HCT116 (cell line): ENCODE results near the gene BBS9. TPM values are rescaled to one million over a fixed set of nuclear protein-coding genes. Genes with fewer than 3 reads are reported as not detected.

Experiments
- ATAC-seq: fragments of 200-7000 bp; cut with Tn5 transposase; 2 replicates; pipeline ENCODE4 v1.9.1; 2020; ENCODE audit warnings: mild to moderate bottlenecking, moderate library complexity
- BruUV-seq: library from RNA; stranded (reverse); fragments of 400-500 nt; replicated peaks from 2 replicates; lab custom pipeline; 2021; lab: Mats Ljungman, UMichigan
- CTCF ChIA-PET: fragments of 300-600 bp; sonication (Branson Sonifier 250); formaldehyde crosslinking; loops from one replicate; lab custom pipeline; 2021; ENCODE audit warnings: antibody characterized with exemption; lab: Charles Lee
- POLR2A ChIA-PET: fragments of 300-600, 350-600 bp; sonication (Branson Sonifier 250); formaldehyde crosslinking; loops from one replicate; lab custom pipeline; 2021; ENCODE audit warnings: antibody characterized with exemption; lab: Charles Lee
- RAD21 ChIA-PET, 2 experiments: fragments of 300-600 bp; sonication (Branson Sonifier 250); formaldehyde crosslinking; loops; one replicate each; lab custom pipeline; 2023; ENCODE audit warnings: low total read pairs in 2 of 2; ENCODE audit not compliant: uncharacterized antibody in 2 of 2, unreplicated experiment in 2 of 2, low non-redundant PET in 1 of 2; lab: Charles Lee
- DNase-seq: peaks from one replicate; pipeline ENCODE4 v3.0.0-alpha.2; 2010; ENCODE audit warnings: low read depth, low spot score
- H2AFZ ChIP-seq: fragments of 200-600 bp; shearing (Covaris generic), sonication (generic); 2 replicates; pipeline ENCODE4 v1.6.1; 2017; ENCODE audit warnings: low read depth, mixed run types, mixed read lengths, antibody characterized with exemption, low read length; ENCODE audit not compliant: poor library complexity, severe bottlenecking
- H3K27ac ChIP-seq: 2 replicates; pipeline ENCODE4 v1.5.1; 2012; ENCODE audit warnings: low read depth, low read length
- H3K27me3 ChIP-seq: fragments of 200-600 bp; sonication (generic); 2 replicates; pipeline ENCODE4 v1.6.1; 2016; ENCODE audit warnings: mixed run types, low read length, mixed read lengths; ENCODE audit not compliant: insufficient read depth
- H3K36me3 ChIP-seq, 2 experiments: fragments of 200-500 bp in 1 of 2; fragments of 200-600 bp in 1 of 2; sonication (Bioruptor generic) in 1 of 2; sonication (generic) in 1 of 2; 2 replicates each; pipeline versions ENCODE4 v1.5.1 to v1.6.1; 2014 to 2016; ENCODE audit warnings: low read length in 2 of 2, inconsistent platforms in 1 of 2, mixed read lengths in 1 of 2, mixed run types in 1 of 2; ENCODE audit not compliant: insufficient read depth in 2 of 2, control insufficient read depth in 1 of 2
- H3K4me1 ChIP-seq, 2 experiments: fragments of 200-600 bp in 1 of 2; sonication (generic) in 1 of 2; 2 replicates each; pipeline versions ENCODE4 v1.5.1 to v1.6.1; 2012 to 2017; ENCODE audit warnings: low read length in 2 of 2, inconsistent platforms in 1 of 2, mild to moderate bottlenecking in 1 of 2, mixed read lengths in 1 of 2, mixed run types in 1 of 2, moderate library complexity in 1 of 2; ENCODE audit not compliant: insufficient read depth in 2 of 2, control insufficient read depth in 1 of 2
- H3K4me2 ChIP-seq: fragments of 200-600 bp; sonication (generic); 2 replicates; pipeline ENCODE4 v1.6.1; 2017; ENCODE audit warnings: mixed run types, low read length, mixed read lengths
- H3K4me3 ChIP-seq, 2 experiments: fragments of 200-600 bp in 1 of 2; sonication (generic) in 1 of 2; replicated peaks in 1 of 2; 2 replicates each; pipeline ENCODE4 v1.5.1; 2011 to 2016; ENCODE audit warnings: low read length in 2 of 2, control low read depth in 1 of 2, low read depth in 1 of 2, mild to moderate bottlenecking in 1 of 2, mixed read lengths in 1 of 2, mixed run types in 1 of 2
- H3K79me2 ChIP-seq: fragments of 200-600 bp; sonication (generic); 2 replicates; pipeline ENCODE4 v1.6.1; 2017; ENCODE audit warnings: mild to moderate bottlenecking, mixed run types, low read length, moderate library complexity, mixed read lengths; ENCODE audit not compliant: insufficient read depth
- H3K9ac ChIP-seq: fragments of 200-600 bp; sonication (generic); 2 replicates; pipeline ENCODE4 v1.6.1; 2016; ENCODE audit warnings: low read length, mixed read lengths
- H3K9me2 ChIP-seq: fragments of 200-600 bp; sonication (generic), shearing (Covaris generic); 2 replicates; pipeline ENCODE4 v1.6.1; 2017; ENCODE audit warnings: mixed run types, mild to moderate bottlenecking, moderate library complexity; ENCODE audit not compliant: insufficient read depth
- H3K9me3 ChIP-seq, 2 experiments: fragments of 200-500 bp in 1 of 2; fragments of 200-600 bp in 1 of 2; sonication (Bioruptor generic) in 1 of 2; sonication (generic) in 1 of 2; 2 replicates each; pipeline ENCODE4 v1.6.1; 2014 to 2017; ENCODE audit warnings: low read length in 2 of 2, mixed read lengths in 2 of 2, inconsistent platforms in 1 of 2, low read depth in 1 of 2, mild to moderate bottlenecking in 1 of 2, mixed run types in 1 of 2, moderate library complexity in 1 of 2; ENCODE audit not compliant: control insufficient read depth in 1 of 2, insufficient read depth in 1 of 2
- H4K20me1 ChIP-seq: fragments of 200-600 bp; sonication (generic), shearing (Covaris generic); 2 replicates; pipeline ENCODE4 v1.6.1; 2017; ENCODE audit warnings: mixed run types, mild to moderate bottlenecking, moderate library complexity; ENCODE audit not compliant: insufficient read depth
- ATF3 ChIP-seq: IDR thresholded peaks from 2 replicates; pipeline ENCODE4 v1.6.1; 2012
- CBX3 ChIP-seq: IDR thresholded peaks from 2 replicates; pipeline ENCODE4 v1.6.1; 2012; ENCODE audit warnings: low read depth
- CEBPB ChIP-seq: IDR thresholded peaks from 2 replicates; pipeline ENCODE4 v1.6.1; 2012; ENCODE audit warnings: low read depth
- EGR1 ChIP-seq: IDR thresholded peaks from 2 replicates; pipeline ENCODE4 v1.6.1; 2012; ENCODE audit warnings: low read depth
- EZH2 ChIP-seq: fragments of 200-600 bp; sonication (generic); IDR thresholded peaks from 2 replicates; pipeline ENCODE4 v1.6.1; 2017; ENCODE audit warnings: antibody characterized with exemption, mixed run types
- EZH2phosphoT487 ChIP-seq: fragments of 200-600 bp; IDR thresholded peaks from 2 replicates; pipeline ENCODE4 v1.6.1; 2018; ENCODE audit warnings: antibody characterized with exemption, borderline replicate concordance
- FOSL1 ChIP-seq: IDR thresholded peaks from 2 replicates; pipeline ENCODE4 v1.6.1; 2012; ENCODE audit warnings: low read depth
- MAX ChIP-seq: IDR thresholded peaks from 2 replicates; pipeline ENCODE4 v1.6.1; 2012
- POLR2A ChIP-seq: IDR thresholded peaks from 2 replicates; pipeline ENCODE4 v1.7.0; 2011; ENCODE audit warnings: borderline replicate concordance; ENCODE audit not compliant: insufficient read depth, insufficient read length; ENCODE audit errors: extremely low read depth
- POLR2AphosphoS5 ChIP-seq: IDR thresholded peaks from 2 replicates; pipeline ENCODE4 v1.6.1; 2011; ENCODE audit warnings: mild to moderate bottlenecking, low read depth, low read length, moderate library complexity
- RAD21 ChIP-seq: IDR thresholded peaks from 2 replicates; pipeline ENCODE4 v1.6.1; 2012; ENCODE audit warnings: low read depth, mild to moderate bottlenecking
- REST ChIP-seq: IDR thresholded peaks from 2 replicates; pipeline ENCODE4 v1.6.1; 2012; ENCODE audit warnings: low read depth
- SIN3A ChIP-seq: IDR thresholded peaks from 2 replicates; pipeline ENCODE4 v1.6.1; 2012; ENCODE audit warnings: low read depth
- SRF ChIP-seq: IDR thresholded peaks from 2 replicates; pipeline ENCODE4 v1.6.1; 2012; ENCODE audit warnings: low read depth
- TCF7L2 ChIP-seq: IDR thresholded peaks from 2 replicates; pipeline ENCODE4 v1.7.0; 2011; ENCODE audit warnings: borderline replicate concordance, inconsistent platforms; ENCODE audit not compliant: insufficient read depth, insufficient read length; ENCODE audit errors: extremely low read depth
- YY1 ChIP-seq: IDR thresholded peaks from 2 replicates; pipeline ENCODE4 v1.6.1; 2011; ENCODE audit warnings: low read length, low read depth, moderate library complexity, mild to moderate bottlenecking; ENCODE audit not compliant: insufficient replicate concordance; ENCODE audit errors: extremely low read depth
- ZBTB33 ChIP-seq: IDR thresholded peaks from 2 replicates; pipeline ENCODE4 v1.6.1; 2011; ENCODE audit warnings: mild to moderate bottlenecking, low read length, moderate library complexity; ENCODE audit not compliant: insufficient replicate concordance; ENCODE audit errors: extremely low read depth
- intact Hi-C: fragments of 100-400 bp; cut with micrococcal nuclease; formaldehyde crosslinking; loops from 2 replicates; pipeline ENCODE4 v1.10.0; 2022
- total RNA-seq: library from RNA; stranded (reverse); gene quantifications from one replicate; pipeline ENCODE4 v1.2.1, GENCODE V29; 2021; ENCODE audit not compliant: unreplicated experiment

The BBS9 gene
- total RNA-seq, 1 experiment from 2014 or later: 7.1 TPM

- no peaks in the 10 kb centered on the region for H3K4me1 ChIP-seq
Observed at GRCh38 chr7:33537104-33537477, 407.7 kb downstream of the BBS9 start.

More at GRCh38 chr7:33537104-33537477, 407.7 kb downstream of the BBS9 start:
- BruUV-seq: no TSS peak
- RAD21 ChIA-PET: no interaction called here
- Histone ChIP-seq H3K9ac (no peak overlapping the region), H3K36me3 (no peaks in the 10 kb centered on the region), H3K4me2 (no peak overlapping the region), H3K79me2 (no peaks in the 10 kb centered on the region), H3K4me3 (no peak overlapping the region), H3K27me3 (no peaks in the 10 kb centered on the region), H3K27ac (no peak overlapping the region), H3K9me2 (no peaks in the 10 kb centered on the region), H3K9me3 (peaks cover 0 to 5% of the 10 kb centered on the region in 2 experiments; a peak in 1 of 4 replicates), H2AFZ (no peak overlapping the region), H4K20me1 (no peaks in the 10 kb centered on the region)
- no peak for DNase-seq
- CTCF ChIA-PET: no interaction called here
- TF ChIP-seq POLR2A (no peak), SIN3A (no peak), EGR1 (no peak), CEBPB (no peak), RAD21 (no peak), SRF (no peak), TCF7L2 (no peak), ZBTB33 (no peak), YY1 (no peak), EZH2phosphoT487 (no peak), CBX3 (no peak), FOSL1 (no peak), ATF3 (no peak), EZH2 (no peak), REST (no peak), POLR2AphosphoS5 (no peak), MAX (no peak)
- POLR2A ChIA-PET: no interaction called here
- no peak for ATAC-seq
- intact Hi-C loops: no loop called here
